K562 (cell line): Measurements from ENCODE around the gene MTMR10. TPM values are rescaled to one million over a fixed set of nuclear protein-coding genes. Genes with fewer than 3 reads are reported as not detected.

Experiments used
- CCNT2 ChIP-seq: IDR thresholded peaks from 2 replicates; pipeline ENCODE4 v1.6.1; 2011; ENCODE audit warnings: borderline replicate concordance, low read depth, mild to moderate bottlenecking, moderate library complexity, mixed read lengths, low read length; ENCODE audit not compliant: insufficient read length; ENCODE audit errors: extremely low read depth
- ELF1 ChIP-seq: fragments of 200-800 bp; sonication (Bioruptor generic); IDR thresholded peaks from 2 replicates; pipeline ENCODE4 v1.6.1; 2016; ENCODE audit warnings: missing genetic modification characterization, missing compliant biosample characterization
- EZH2 ChIP-seq: IDR thresholded peaks from 2 replicates; pipeline ENCODE4 v1.6.1; 2012; ENCODE audit warnings: low read depth, mild to moderate bottlenecking, inconsistent platforms, low read length, borderline replicate concordance
- FIP1L1 ChIP-seq: fragments of 200-400 bp; formaldehyde crosslinking; IDR thresholded peaks from 2 replicates; pipeline ENCODE4 v1.6.1; 2018; ENCODE audit warnings: mild to moderate bottlenecking, low read depth, low read length; ENCODE audit not compliant: poor library complexity, severe bottlenecking
- HDAC8 ChIP-seq: fragments of 450-650 bp; IDR thresholded peaks from 2 replicates; pipeline ENCODE4 v1.6.1; 2016; ENCODE audit warnings: mild to moderate bottlenecking, missing genetic modification characterization, moderate library complexity, missing compliant biosample characterization
- KDM5B ChIP-seq: fragments of 200-600 bp; sonication (generic); IDR thresholded peaks from 2 replicates; pipeline ENCODE4 v1.6.1; 2012; ENCODE audit warnings: low read depth, mild to moderate bottlenecking, moderate library complexity, low read length, control low read depth, inconsistent platforms; ENCODE audit not compliant: insufficient replicate concordance
- MAZ ChIP-seq, 2 experiments: fragments of 450-650 bp in 1 of 2; sonication (generic) in 1 of 2; formaldehyde crosslinking; IDR thresholded peaks in 1 of 2; conservative IDR thresholded peaks in 1 of 2; 2 replicates each; pipeline versions ENCODE4 v1.4.0 to v1.5.0; 2020; ENCODE audit warnings: mild to moderate bottlenecking in 1 of 2, missing genetic modification reagents in 1 of 2
- POLR2AphosphoS5 ChIP-seq: IDR thresholded peaks from 2 replicates; pipeline ENCODE4 v1.6.1; 2011; ENCODE audit warnings: mild to moderate bottlenecking, low read depth, low read length, moderate library complexity; ENCODE audit not compliant: control insufficient read depth, insufficient read depth
- RBM25 ChIP-seq: fragments of 200-400 bp; formaldehyde crosslinking; IDR thresholded peaks from 2 replicates; pipeline ENCODE4 v1.6.1; 2018; ENCODE audit warnings: low read length, low read depth, moderate library complexity; ENCODE audit not compliant: severe bottlenecking
- ZKSCAN3 ChIP-seq: fragments of 250-450 bp; sonication (Bioruptor Pico); IDR thresholded peaks from 2 replicates; pipeline ENCODE4 v1.4.0; 2020
- polyA plus RNA-seq, 8 experiments: library from polyadenylated mRNA; depleted of rRNA in 4 of 8; stranded (reverse) in 5 of 8; unstranded in 3 of 8; fragments of >200 nt; fragmentation: Nextera tagmentation in 2 of 8; fragmentation: Illumina TruSeq in 1 of 8; extraction: Ambion mirVana in 2 of 8; extraction: Trizol in 1 of 8; gene quantifications; 2 replicates each; pipeline versions ENCODE4 v1.2.1 to v1.2.3, GENCODE V29; 2011 to 2014; ENCODE audit warnings: inconsistent platforms in 1 of 8, missing spikeins in 1 of 8
- total RNA-seq, 7 experiments: library from RNA; depleted of rRNA in 6 of 7; stranded (reverse); fragments of >200 nt in 6 of 7; fragmentation: Illumina TruSeq in 2 of 7; extraction: Trizol in 2 of 7; gene quantifications; 2 replicates each; pipeline versions ENCODE4 v1.2.1 to v1.2.3, GENCODE V29; 2011 to 2021; ENCODE audit warnings: low replicate concordance in 1 of 7
- TF ChIP-seq, protein P1 (sequence below): fragments of 450-650 bp; IDR thresholded peaks from 2 replicates; pipeline ENCODE4 v1.6.1; 2017; ENCODE audit warnings: antibody characterized with exemption, mild to moderate bottlenecking
- TF ChIP-seq, protein P2 (sequence below): fragments of 200-800 bp; sonication (Bioruptor generic); IDR thresholded peaks from 2 replicates; pipeline ENCODE4 v1.6.1; 2017; ENCODE audit warnings: missing genetic modification characterization, missing compliant biosample characterization
- TF ChIP-seq, protein P3 (sequence below): fragments of 450-650 bp; formaldehyde crosslinking; IDR thresholded peaks from 2 replicates; pipeline ENCODE4 v1.4.0; 2020; ENCODE audit warnings: mild to moderate bottlenecking, moderate library complexity
- TF ChIP-seq, protein P4 (sequence below), 2 experiments: fragments of 450-650 bp; conservative IDR thresholded peaks; 2 replicates each; pipeline ENCODE4 v1.6.1; 2017; ENCODE audit warnings: mild to moderate bottlenecking in 2 of 2, moderate library complexity in 2 of 2

The MTMR10 gene
- total and polyA plus RNA-seq, 9 of the 15 experiments (the other 6 are each of a cell fraction or from before 2014, with no cell fraction given), result 1.6 to 6.8 (median 4.8) TPM

DNA sequence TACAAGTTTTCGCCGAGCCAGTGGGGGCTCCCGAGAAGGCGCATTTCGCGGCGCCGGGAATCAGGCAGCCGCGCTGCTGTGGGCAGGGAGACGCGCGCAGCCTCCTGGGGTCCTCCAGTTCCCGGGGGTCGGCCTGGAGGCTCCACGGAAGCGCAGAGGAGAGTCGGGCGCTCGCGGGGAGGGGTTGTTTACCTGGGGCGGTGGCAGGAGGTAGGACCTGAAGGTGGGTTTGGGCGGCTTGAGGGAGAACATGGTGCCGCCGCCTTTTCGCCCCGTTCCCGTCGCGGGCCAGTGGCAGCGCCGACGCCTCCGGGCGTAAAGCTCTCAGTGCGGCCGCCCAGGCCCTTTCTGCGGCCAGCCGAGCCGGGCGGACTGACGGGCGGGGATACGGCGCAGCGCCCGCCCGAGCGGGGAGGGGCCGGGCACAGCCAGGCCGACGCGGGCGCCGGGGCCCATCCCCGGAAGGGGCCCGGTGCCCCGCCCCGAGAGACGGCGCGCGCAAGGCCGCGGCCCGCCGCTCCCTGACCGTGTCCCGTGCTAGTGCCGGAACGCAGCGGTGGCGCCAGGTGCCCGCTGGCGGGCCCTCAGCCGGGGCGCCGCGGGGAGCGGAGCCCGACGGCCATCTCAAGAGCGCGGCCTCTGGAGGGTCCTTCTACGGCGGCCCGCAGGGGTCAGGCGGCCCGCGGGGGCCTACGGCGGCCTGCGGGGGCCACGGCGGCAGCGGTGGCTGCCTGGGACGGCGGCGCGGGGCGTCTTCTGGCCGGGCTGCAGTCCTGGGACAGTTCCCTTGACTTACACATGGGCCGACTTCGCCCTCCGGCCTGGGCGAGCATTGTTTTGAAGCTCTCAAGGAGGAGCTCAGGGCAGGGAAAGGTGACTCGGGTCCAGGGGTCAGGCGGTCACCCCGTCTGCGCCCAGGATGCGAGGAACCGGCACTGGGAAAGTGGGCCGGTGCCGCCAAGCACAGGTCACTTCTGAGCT, at the start of gene MTMR10 (continued):
- TF ChIP-seq, protein P1, sequence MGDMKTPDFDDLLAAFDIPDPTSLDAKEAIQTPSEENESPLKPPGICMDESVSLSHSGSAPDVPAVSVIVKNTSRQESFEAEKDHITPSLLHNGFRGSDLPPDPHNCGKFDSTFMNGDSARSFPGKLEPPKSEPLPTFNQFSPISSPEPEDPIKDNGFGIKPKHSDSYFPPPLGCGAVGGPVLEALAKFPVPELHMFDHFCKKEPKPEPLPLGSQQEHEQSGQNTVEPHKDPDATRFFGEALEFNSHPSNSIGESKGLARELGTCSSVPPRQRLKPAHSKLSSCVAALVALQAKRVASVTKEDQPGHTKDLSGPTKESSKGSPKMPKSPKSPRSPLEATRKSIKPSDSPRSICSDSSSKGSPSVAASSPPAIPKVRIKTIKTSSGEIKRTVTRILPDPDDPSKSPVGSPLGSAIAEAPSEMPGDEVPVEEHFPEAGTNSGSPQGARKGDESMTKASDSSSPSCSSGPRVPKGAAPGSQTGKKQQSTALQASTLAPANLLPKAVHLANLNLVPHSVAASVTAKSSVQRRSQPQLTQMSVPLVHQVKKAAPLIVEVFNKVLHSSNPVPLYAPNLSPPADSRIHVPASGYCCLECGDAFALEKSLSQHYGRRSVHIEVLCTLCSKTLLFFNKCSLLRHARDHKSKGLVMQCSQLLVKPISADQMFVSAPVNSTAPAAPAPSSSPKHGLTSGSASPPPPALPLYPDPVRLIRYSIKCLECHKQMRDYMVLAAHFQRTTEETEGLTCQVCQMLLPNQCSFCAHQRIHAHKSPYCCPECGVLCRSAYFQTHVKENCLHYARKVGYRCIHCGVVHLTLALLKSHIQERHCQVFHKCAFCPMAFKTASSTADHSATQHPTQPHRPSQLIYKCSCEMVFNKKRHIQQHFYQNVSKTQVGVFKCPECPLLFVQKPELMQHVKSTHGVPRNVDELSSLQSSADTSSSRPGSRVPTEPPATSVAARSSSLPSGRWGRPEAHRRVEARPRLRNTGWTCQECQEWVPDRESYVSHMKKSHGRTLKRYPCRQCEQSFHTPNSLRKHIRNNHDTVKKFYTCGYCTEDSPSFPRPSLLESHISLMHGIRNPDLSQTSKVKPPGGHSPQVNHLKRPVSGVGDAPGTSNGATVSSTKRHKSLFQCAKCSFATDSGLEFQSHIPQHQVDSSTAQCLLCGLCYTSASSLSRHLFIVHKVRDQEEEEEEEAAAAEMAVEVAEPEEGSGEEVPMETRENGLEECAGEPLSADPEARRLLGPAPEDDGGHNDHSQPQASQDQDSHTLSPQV, result peak; percentile 78; the same call in 1 of the 2 replicates
- TF ChIP-seq, protein P2, sequence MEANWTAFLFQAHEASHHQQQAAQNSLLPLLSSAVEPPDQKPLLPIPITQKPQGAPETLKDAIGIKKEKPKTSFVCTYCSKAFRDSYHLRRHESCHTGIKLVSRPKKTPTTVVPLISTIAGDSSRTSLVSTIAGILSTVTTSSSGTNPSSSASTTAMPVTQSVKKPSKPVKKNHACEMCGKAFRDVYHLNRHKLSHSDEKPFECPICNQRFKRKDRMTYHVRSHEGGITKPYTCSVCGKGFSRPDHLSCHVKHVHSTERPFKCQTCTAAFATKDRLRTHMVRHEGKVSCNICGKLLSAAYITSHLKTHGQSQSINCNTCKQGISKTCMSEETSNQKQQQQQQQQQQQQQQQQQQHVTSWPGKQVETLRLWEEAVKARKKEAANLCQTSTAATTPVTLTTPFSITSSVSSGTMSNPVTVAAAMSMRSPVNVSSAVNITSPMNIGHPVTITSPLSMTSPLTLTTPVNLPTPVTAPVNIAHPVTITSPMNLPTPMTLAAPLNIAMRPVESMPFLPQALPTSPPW (CRISPR knock-in tag), result peak; percentile 89
- TF ChIP-seq, protein P3, sequence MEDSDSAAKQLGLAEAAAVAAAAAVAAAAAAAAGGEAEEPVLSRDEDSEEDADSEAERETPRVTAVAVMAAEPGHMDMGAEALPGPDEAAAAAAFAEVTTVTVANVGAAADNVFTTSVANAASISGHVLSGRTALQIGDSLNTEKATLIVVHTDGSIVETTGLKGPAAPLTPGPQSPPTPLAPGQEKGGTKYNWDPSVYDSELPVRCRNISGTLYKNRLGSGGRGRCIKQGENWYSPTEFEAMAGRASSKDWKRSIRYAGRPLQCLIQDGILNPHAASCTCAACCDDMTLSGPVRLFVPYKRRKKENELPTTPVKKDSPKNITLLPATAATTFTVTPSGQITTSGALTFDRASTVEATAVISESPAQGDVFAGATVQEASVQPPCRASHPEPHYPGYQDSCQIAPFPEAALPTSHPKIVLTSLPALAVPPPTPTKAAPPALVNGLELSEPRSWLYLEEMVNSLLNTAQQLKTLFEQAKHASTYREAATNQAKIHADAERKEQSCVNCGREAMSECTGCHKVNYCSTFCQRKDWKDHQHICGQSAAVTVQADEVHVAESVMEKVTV (CRISPR knock-in tag), result no peak
- TF ChIP-seq HDAC8 (tag) (peak; percentile 58; the same call in 1 of the 2 replicates), POLR2AphosphoS5 (peak; percentile 71; the same call in 1 of the 2 replicates), FIP1L1 (peak; percentile 38), ZKSCAN3 (no peak), MAZ (CRISPR knock-in tag; conservative IDR thresholded peaks at IDR 0.05 in 1 of 2, IDR thresholded peaks at IDR 0.05 in 1 of 2) (peak; percentile 69 to 85), RBM25 (no peak), ELF1 (peak; percentile 67), EZH2 (no peak), CCNT2 (peak; percentile 89), KDM5B (peak; percentile 75)
- TF ChIP-seq, protein P4, sequence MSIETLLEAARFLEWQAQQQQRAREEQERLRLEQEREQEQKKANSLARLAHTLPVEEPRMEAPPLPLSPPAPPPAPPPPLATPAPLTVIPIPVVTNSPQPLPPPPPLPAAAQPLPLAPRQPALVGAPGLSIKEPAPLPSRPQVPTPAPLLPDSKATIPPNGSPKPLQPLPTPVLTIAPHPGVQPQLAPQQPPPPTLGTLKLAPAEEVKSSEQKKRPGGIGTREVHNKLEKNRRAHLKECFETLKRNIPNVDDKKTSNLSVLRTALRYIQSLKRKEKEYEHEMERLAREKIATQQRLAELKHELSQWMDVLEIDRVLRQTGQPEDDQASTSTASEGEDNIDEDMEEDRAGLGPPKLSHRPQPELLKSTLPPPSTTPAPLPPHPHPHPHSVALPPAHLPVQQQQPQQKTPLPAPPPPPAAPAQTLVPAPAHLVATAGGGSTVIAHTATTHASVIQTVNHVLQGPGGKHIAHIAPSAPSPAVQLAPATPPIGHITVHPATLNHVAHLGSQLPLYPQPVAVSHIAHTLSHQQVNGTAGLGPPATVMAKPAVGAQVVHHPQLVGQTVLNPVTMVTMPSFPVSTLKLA (conservative IDR thresholded peaks at IDR 0.05), result peak in 1 of 2 experiments; percentile 45; a peak in 1 of 4 replicates
